Stimulated activated CD8-positive, alpha-beta memory T cell treated with anti-CD3 and anti-CD28 coated beads, Interleukin-7, amount 100 ng/mL, for 48 hours (primary cell): ENCODE measurements around the gene ZNF655.
A peak's percentile ranks its signal among the peaks of the same experiment; 100 is the strongest.
"Not testable (repeated sequence)": the region's sequence is repeated elsewhere in the genome, so short reads cannot be mapped to it uniquely, and the experiment has no call there.

ENCODE experiments used
- DNase-seq, 2 donors: peaks; one replicate each; pipeline ENCODE4 v3.0.0-alpha.2; 2020; ENCODE audit warnings: low read depth in 1 of 2; ENCODE audit errors: extremely low read depth in 1 of 2

Gene ZNF655

GRCh38 chr7:99560834-99561736 is 2.6 kb downstream of the ZNF655 start:
- no peak for DNase-seq

GRCh38 chr7:99561737-99562051 is 3.3 kb downstream of the ZNF655 start:
- no peak for DNase-seq

GRCh38 chr7:99562114-99562784 is 3.8 kb downstream of the ZNF655 start:
- DNase-seq, result no peak

GRCh38 chr7:99562832-99563231 is 4.4 kb downstream of the ZNF655 start:
- DNase-seq, result peak in 1 of 2 donors; percentile 59

- no peak for DNase-seq
Measured at GRCh38 chr7:99563650-99564049, 5.2 kb downstream of the ZNF655 start.

GRCh38 chr7:99568770-99569169 is 10.3 kb downstream of the ZNF655 start:
- DNase-seq, result not testable (repeated sequence)

GRCh38 chr7:99571768-99572167 is 13.3 kb downstream of the ZNF655 start:
- DNase-seq, result no peak

- DNase-seq, result no peak
Measured at GRCh38 chr7:99573257-99573656, 14.8 kb downstream of the ZNF655 start.

GRCh38 chr7:99576251-99576650 is 17.8 kb downstream of the ZNF655 start:
- DNase-seq, result no peak

- no peak for DNase-seq
Measured at GRCh38 chr7:99579281-99579955, 21.0 kb downstream of the ZNF655 start.

GRCh38 chr7:99579956-99580777 is 21.7 kb downstream of the ZNF655 start:
- peak in 1 of 2 donors; percentile 25 for DNase-seq

GRCh38 chr7:99580778-99581332 is 22.4 kb downstream of the ZNF655 start:
- not testable (repeated sequence) for DNase-seq

GRCh38 chr7:99588868-99589267 is 30.4 kb downstream of the ZNF655 start:
- no peak for DNase-seq

GRCh38 chr7:99594948-99595745 is 36.7 kb downstream of the ZNF655 start:
- DNase-seq, result no peak

- no peak for DNase-seq
Measured at GRCh38 chr7:99596408-99596955, 38.0 kb downstream of the ZNF655 start.

GRCh38 chr7:99597762-99598501 is 39.5 kb downstream of the ZNF655 start, which contains the start of gene TMEM225B:
Gene TMEM225B, plus strand, starts transcription at chr7:99598267. Its CDS starts 6,122 bp downstream, at chr7:99604389.
- DNase-seq, result no peak

- DNase-seq, result no peak
Measured at GRCh38 chr7:99599836-99600235, 41.4 kb downstream of the ZNF655 start.

GRCh38 chr7:99601656-99602310 is 43.3 kb downstream of the ZNF655 start:
- no peak for DNase-seq
